SW 1271 (cell line): ENCODE measurements around the gene EBF4.
"Not testable (repeated sequence)": the region's sequence is repeated elsewhere in the genome, so short reads cannot be mapped to it uniquely, and the experiment has no call there.

Experiments used
- DNase-seq, 2 experiments: peaks; one replicate each; lab custom pipeline; 2025; lab: John Stamatoyannopoulos, UW

The EBF4 gene

DNA sequence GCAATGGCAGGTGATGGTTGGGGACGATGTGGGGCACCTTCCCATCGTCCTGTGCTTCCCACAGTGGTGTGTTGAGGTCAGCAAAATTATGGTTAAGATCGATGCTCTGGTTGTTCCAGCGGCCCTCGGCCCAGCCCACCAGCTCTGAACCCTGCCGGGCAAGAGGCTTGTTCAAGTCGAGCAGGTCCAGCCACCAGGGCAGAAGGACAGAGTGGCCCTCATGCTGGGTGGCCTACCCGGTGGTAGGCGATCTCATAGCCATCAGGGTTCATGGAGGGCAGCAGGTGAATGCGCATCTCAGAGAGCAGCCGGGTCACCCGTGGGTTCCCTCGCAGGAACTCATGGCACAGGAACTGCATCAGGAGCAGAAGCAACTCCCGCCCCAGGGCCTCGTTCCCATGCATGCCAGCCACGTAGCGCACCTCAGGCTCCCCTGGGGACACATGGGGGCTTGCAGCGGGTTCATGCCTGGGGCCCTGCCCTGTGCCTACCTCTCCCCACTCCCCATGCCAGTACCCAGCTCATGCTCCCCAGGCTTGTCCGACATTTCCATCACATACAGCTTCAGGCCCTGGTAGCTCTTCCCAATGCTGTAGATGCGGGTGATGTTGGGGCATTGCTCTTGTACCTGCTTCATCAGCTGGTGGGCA lies 103.6 kb downstream of the EBF4 start:
- no peak for DNase-seq

DNA sequence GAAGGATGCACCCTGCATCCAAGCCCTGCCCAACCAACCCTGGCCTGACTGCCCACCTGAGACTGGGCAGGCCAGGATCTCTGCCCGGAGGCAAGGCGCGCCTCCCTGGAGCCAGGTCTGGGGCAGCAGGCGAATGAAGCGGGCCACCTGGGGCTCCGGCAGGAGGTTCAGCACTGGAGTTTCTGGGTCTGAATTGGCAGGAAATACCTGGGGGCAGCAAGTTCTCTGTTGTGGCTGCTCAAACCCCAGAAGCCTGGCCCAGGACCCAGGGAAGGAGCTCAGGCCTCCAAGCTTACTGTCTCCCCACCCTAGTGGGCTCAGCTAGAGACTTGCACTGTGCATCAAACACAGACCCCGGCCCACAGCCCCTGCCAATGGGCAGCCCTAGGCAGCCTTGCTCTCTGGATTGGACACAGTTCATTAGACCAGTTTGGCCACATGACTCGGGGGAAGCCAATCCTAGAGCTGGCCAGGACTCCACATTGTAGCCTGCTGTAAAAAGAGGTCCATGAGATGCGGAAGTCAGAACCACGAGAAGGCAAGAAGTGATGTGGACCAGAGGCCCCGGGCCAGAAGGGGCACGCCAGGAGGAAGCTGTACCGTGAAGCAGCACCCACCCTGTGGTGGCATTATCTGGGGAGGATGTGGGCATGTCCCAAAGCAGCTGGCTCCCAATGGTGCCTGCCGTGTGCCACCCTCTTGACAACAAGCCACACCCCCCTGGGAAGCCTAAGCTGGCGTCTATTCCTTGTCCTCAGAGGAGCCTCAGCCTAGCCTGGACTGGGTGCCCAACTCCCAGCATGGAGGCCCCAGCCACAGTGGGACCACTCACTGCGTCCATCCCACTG lies 104.8 kb downstream of the EBF4 start:
- DNase-seq: no peak

DNA sequence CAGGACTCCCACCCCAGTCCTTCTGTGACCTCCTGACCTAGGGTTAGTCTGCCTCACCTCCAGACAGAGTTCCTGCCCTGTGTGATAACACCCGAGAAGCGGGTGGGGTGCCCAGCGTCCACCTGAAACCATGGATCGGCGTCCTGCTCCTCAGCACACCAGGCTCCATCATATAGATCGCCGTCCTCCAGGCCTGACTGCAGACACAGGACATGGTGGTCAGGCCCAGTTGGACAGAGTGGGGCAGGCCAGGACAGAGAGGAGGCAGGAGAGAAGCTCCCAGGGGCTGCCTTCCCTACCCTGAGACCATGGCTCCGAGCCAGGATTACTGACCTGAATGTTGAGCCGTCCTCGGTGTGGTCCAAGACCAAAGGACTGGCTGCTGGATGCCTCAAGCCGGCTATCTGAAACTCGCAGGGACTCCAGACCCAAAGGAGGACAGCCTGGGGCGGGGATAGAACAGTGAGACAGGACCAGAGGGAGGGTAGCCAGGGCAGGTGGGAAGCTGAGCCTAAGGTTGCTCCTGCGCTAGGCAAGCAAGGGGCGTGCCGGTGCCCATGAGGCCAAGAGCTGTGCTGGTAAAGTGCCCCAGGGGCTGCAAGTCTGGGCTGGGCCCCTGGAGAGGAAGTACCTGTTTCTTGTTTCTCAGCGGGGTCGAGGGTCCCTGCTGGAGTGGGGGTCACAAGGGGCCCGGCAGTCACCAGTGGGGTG lies 105.7 kb downstream of the EBF4 start:
- DNase-seq: no peak

DNA sequence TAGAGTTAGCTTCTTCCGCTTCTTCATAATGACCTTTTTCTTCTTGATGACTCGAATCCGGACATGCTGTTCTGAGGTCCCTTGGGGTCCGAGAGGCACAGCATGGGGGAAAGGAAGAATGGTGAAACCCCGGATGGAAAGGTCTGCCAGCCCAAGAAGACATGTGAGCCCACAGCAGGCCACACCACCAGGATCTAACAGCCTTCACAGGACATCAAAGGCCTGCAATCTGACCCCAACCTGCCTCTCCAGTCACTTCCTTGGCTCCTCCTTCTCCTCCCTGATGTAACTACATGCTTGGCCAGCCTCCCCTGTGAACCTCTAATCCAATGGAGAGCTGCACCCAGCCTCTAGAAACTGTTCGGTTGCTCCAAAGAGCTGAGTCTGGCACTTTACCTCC lies 106.2 kb downstream of the EBF4 start:
- DNase-seq: no peak

DNA sequence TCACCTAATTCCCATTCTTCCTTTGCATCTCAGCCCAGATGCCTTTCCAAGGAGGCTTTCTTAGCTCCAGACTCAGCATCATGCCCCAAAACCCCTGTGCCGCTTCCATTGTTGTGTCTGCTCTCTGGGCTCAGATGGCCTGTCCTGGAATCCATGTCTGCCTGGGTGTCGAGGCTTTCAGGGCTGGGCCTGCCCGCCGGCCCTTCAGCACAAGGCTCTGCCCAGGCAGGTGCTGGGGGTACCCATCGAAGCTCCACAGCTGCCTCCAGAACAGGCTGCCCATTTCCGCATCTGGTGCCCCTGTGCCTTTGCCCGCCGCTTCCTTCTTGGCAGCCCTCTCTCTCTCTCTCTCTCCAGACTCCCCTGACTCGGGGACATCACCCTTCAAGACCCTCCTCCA lies 106.7 kb downstream of the EBF4 start:
- DNase-seq: no peak

DNA sequence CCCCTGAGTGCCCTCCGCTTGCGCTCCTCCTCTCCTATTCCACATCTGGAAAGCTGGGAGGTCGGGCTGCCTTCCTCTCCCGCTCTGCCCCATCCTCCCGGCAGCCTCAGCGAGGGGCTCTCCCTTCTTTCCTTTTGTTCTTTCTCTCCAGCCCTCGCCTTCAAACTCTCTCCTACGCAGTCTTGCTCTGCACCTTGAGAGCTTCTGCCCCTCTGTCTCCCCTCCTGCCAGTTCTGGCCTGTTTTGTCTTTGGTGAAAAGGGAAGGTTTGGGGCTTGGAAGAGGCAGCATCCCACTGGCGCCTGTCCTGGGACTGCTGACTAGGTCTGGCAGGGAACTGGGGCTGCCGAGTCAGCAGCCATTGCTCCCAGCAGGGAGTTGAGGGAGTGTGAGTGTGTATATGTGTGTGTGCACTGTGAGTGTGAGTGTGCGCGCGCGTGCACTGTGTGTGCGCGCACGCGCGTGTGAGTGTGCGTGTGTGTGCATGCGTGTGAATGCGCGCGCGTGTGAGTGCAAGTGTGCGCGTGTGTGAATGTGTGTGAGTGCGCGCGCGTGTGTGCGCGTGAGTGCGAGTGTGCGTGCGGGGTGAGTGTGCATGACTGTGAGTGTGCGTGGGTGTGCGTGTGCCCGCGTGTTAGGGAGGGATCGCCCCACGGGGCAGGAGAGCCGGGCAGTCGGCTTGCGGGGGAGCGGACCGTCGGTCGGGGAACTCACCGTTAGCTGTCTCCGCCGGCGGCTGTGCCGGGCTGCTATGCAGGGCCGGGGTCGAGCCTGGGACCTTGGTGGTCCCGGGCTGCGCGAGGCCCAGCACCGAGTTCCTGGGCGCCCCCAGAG lies 107.3 kb downstream of the EBF4 start:
- DNase-seq: no peak

DNA sequence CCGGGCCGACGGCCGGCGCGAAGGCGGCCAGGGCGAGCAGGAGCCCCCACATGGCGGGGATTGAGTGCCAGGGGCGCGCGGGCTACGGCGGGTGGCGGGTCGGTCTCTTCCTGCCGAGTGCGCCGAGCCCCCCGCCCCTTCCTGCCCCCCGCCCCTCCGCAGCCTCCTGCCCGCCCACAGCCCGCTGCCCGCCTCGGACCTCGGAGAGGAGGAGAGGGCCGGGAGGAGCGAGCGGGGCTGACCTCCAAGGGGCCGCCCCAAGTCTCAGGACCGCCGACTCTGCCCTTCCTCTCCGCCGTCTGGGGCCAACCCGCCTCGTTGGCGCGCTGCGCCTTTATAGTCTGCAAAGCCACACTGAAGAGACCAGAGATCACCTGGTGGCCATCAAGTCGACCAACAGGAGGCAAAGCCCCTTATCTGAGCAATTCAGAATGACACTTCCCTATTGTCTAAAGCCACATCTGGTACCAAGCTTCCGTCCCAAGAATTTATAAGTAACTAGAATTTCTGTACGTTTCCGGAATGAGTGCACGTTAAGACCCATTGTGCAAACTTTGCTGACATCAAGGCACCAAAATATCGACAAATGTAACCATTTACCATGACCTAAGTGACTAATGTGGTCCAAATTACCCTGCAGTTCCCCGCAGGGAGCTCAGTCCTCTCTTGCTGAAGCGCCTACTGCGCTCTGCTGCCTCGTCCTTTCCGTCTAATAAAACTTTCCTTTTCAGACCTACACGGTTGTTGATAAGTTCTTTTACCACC lies 108.1 kb downstream of the EBF4 start, which contains the start of gene CPXM1:
Gene CPXM1, minus strand, starts transcription at position 107 of the 765 bp plus-strand sequence. Its CDS starts 55 bp downstream, at position 52.
- no peak for DNase-seq

DNA sequence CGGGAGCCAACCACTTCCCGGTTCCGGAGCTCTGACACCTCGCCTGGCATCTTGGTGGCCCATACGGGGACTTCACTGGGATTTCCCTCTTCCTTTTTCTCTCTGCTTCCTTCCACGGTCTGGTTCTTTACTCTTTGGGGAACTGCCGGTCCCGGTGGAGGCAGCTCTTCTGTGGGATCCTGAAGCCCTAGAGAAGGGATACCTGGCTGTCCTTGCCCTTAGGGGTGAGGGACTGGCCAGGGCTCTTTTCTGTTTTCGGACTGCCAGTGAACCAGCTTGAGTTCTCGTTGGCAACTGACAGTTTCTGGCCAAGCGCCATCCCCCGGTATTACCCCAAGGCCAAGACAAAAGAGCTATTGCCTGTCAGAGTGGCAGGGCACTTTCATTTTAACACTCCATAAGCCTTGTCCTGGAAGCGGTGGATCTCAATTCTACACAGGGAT lies 108.7 kb downstream of the EBF4 start:
- no peak for DNase-seq

DNA sequence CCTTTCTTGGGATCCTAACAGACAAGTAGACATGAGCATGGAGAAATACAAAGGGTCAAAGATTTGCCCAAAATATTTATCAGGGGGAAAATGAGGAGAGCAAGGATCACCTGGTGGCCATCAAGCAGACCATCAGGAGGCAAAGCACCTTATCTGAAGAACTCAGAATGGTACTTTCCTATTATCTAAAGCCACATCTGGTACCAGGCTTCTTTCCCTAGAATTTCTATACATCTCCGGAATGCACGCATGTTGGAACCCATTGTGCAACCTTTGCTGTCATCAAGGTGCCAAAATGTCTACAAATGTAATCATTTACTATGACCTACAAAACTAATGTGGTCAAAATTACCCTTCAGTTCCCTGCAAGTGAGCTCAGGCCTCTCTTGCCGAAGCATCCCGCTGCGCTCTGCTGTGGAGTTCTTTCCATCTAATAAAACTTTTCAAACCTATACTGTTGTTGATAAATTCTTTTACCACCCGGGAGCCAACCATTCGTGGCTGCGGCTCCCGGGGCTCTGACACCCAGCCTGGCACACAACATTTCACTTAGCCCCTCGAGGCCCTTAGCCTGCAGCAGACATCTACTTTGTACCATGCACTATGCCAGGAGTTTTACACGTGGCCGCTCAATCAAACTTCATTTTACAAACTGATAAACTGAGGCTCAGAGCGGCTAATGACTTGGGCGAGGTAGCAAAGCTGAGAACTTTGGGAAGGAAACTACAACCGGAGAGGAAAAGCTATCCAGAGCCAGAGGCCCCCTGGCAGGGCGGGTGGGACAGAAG lies 111.7 kb downstream of the EBF4 start:
- DNase-seq: no peak

DNA sequence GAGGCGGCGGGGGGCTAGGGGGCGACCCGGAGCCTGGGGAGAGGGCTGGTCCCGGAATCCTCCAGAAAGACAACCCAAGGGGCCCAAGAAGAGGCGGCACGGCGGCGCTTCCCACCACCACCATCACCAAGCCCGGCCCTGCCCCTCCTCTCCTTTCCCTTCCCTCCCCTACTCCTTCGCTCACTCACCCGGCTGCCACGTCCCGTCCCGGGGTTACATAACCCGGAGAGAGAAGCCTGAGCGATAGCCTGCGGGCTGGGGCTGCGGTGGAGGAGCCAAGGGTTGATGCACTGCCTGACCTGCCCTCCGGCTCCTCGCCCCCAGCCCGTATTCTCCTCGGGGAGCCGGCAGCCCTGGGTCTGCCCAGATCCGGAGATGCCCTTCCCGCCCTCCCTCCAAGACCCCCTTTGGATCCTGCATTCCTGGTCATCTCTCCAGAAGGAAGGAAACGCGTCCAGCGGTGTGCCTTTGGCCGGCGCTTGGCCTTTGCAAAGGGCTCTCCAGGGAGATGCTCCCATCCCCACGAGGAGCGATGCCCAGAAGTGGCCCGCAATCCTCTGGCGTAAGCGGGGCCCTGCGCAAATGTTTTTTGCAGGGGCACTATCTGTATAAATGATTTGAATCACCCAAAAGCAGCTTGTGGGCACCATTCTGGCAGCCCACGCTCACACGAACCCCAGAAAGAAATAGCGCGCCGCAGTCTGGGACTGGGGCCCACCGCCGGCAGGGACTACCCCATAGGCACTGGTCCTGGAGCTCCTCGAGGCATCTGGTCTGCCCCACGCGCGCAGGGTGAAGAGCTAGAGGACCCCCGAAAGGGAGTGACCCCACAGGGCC lies 112.5 kb downstream of the EBF4 start:
- no peak for DNase-seq

DNA sequence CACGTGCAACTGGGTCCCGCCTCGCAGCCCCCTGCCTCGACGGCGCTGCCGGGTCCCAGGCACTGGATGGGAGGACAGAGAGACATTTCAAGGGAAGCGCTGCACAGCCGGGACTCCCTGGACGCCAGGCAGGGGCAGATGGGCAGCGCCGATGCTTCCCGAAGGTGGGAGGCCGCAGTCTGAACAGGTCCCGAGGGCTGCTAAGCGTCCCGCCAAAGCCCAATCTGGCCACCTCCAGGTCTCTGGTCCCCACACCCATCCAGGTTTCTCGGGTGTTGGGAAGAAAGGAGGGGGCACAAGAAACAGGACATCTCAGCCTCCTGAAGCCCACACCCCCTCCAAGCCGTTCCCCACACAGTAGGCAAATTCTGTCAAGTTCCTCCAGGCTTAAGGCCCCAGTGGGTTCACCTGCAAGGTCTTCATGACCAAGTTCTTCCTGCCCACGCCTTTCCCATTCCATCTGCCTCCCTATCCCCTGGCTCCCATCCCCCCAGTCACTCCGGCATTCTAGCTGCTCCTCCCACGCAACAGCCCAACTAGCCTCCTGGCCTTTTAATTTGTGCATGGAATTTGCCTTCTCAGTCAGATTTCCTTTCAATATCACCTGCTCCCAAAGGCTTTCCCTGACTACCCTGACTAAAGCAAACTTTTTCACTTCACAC lies 113.2 kb downstream of the EBF4 start:
- DNase-seq: no peak

DNA sequence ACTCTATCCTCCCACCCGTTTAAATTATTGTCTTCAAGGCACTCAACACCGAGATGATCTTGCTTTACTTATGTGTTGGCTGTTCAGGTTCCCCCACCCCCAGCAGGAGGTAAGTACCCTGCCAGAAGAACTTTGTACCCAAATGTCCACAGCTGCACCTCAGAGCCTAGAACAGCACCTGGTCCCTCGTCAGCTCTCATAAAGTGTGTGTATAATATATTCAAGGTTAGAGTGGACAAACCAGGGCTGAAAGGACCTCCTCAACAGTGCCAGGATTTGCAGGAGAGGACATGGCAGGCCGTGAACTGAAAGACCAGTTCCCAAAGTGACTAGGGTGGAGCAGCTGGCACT lies 113.7 kb downstream of the EBF4 start:
- DNase-seq: no peak

DNA sequence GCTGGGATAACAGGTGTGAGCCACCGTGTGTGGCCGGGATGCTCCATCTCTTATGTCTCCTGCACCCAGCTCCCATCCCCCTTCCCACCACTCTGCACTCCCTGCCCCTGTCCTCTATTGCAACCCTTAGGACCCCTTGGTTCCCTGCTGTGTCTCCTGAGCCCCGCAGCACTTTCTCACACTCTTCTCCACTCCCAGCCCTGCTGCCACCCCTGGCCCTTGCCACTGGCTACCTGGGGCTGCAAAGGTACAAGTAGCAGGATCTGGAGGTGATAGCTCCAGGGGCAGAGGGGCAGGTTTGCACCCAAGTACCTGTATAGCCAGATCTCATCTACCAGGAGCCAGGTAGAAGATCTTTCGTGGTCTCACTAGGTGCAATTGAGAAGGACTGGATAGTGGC lies 114.4 kb downstream of the EBF4 start:
- DNase-seq: no peak

DNA sequence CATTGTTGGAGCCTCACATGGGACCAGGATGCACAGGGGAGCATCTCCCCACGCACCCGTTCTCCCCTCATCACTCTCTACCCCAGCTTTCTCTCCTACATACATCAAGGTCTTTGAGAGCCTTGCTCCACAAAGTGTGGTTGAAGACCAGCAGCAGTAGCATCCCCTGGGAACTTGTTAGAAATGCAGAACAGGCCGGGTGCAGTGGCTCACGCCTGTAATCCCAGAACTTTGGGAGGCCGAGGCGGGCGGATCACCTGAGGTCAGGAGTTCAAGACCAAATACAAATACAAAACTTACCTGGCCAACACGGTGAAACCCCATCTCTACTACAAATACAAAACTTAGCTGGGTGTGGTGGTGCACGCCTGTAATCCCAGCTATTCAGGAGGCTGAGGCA lies 115.3 kb downstream of the EBF4 start:
- not testable (repeated sequence) for DNase-seq

DNA sequence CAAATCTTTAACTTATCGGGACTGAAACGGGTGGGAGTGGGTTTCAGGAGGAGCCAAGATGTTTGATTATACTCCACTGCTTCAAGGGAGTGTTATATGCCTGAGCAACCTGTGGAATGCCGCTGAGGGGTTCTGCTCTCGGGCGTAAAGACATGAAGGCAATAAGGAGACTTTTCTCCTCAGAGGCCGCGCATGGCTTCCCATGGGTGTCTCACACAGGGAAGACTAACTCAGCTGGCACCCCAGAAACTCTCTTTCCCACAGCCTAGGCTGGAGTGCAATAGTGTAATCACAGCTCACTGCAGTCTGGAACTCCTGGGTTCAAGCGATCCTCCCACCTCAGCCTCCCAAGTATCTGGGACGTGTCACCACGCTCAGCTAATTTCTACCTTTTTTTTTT lies 117.1 kb downstream of the EBF4 start:
- DNase-seq: no peak
